Measurements from ENCODE around the gene ZNF189. TPM values are rescaled to one million over a fixed set of nuclear protein-coding genes. Genes with fewer than 3 reads are reported as not detected.

Gene ZNF189
- polyA plus RNA-seq, 1 donor (not counting 4 experiments of a cell fraction or from before 2014, with no cell fraction given): 8.7 TPM

GRCh38 chr9:101417977-101418376 lies 19.3 kb downstream of the ZNF189 start:
- no peak for FAIRE-seq
- Histone ChIP-seq H3K9me1 (ENCODE audit: control insufficient read depth, extremely low read depth, insufficient read depth, low read length) (no peaks in the 10 kb centered on the region), H2AFZ (ENCODE audit: control insufficient read depth, low read length) (no peak overlapping the region), H3K9me3 (ENCODE audit: control insufficient read depth, low read depth, low read length) (no peaks in the 10 kb centered on the region), H3K79me2 (ENCODE audit: control insufficient read depth, insufficient read depth, low read length) (no peaks in the 10 kb centered on the region), H4K20me1 (ENCODE audit: control insufficient read depth, extremely low read depth, insufficient read depth, low read length) (no peaks in the 10 kb centered on the region), H3K9ac (ENCODE audit: control insufficient read depth, extremely low read depth, insufficient read depth, low read length) (no peak overlapping the region), H3K4me3 (ENCODE audit: control insufficient read depth in 2 of 3, extremely low read depth in 1 of 3, insufficient read depth in 2 of 3, low read depth in 1 of 3, low read length in 3 of 3) (no peak overlapping the region), H3K4me2 (ENCODE audit: control insufficient read depth, extremely low read depth, insufficient read depth, low read depth, low read length) (no peak overlapping the region), H3K36me3 (ENCODE audit: control insufficient read depth in 2 of 2, extremely low read depth in 1 of 2, insufficient read depth in 2 of 2, low read length in 2 of 2) (no peaks in the 10 kb centered on the region), H3K27me3 (ENCODE audit: control insufficient read depth, extremely low read depth, insufficient read depth, low read length) (no peaks in the 10 kb centered on the region), H3K4me1 (ENCODE audit: control insufficient read depth, extremely low read depth, insufficient read depth, low read length) (no peaks in the 10 kb centered on the region), H3K27ac (ENCODE audit: control insufficient read depth, insufficient read depth, low read length) (no peak overlapping the region)
- TF ChIP-seq EZH2 (IDR thresholded peaks at IDR 0.05; ENCODE audit: low read length) (no peak), CTCF (optimal IDR thresholded peaks at IDR 0.05 in 1 of 3, IDR thresholded peaks at IDR 0.05 in 1 of 3, conservative IDR thresholded peaks at IDR 0.05 in 1 of 3; ENCODE audit: extremely low read depth in 1 of 3, insufficient read depth in 2 of 3, low read length in 3 of 3) (no peak)
- dilution Hi-C loops (cut with MboI; ENCODE audit: extremely low pct_ligation_motif_present, low sequenced_read_pairs): no loop called here
- no peak for DNase-seq (ENCODE audit: low read depth, low spot score)

GRCh38 chr9:101418518-101419430 lies 20.1 kb downstream of the ZNF189 start:
- Histone ChIP-seq H3K4me1 (ENCODE audit: control insufficient read depth, extremely low read depth, insufficient read depth, low read length) (no peaks in the 10 kb centered on the region), H3K27ac (ENCODE audit: control insufficient read depth, insufficient read depth, low read length) (no peak overlapping the region), H4K20me1 (ENCODE audit: control insufficient read depth, extremely low read depth, insufficient read depth, low read length) (no peaks in the 10 kb centered on the region), H3K9me3 (ENCODE audit: control insufficient read depth, low read depth, low read length) (no peaks in the 10 kb centered on the region), H3K4me3 (ENCODE audit: control insufficient read depth in 2 of 3, extremely low read depth in 1 of 3, insufficient read depth in 2 of 3, low read depth in 1 of 3, low read length in 3 of 3) (no peak overlapping the region), H3K4me2 (ENCODE audit: control insufficient read depth, extremely low read depth, insufficient read depth, low read depth, low read length) (no peak overlapping the region), H2AFZ (ENCODE audit: control insufficient read depth, low read length) (no peak overlapping the region), H3K9me1 (ENCODE audit: control insufficient read depth, extremely low read depth, insufficient read depth, low read length) (no peaks in the 10 kb centered on the region), H3K36me3 (ENCODE audit: control insufficient read depth in 2 of 2, extremely low read depth in 1 of 2, insufficient read depth in 2 of 2, low read length in 2 of 2) (no peaks in the 10 kb centered on the region), H3K79me2 (ENCODE audit: control insufficient read depth, insufficient read depth, low read length) (no peaks in the 10 kb centered on the region), H3K9ac (ENCODE audit: control insufficient read depth, extremely low read depth, insufficient read depth, low read length) (no peak overlapping the region), H3K27me3 (ENCODE audit: control insufficient read depth, extremely low read depth, insufficient read depth, low read length) (no peaks in the 10 kb centered on the region)
- no peak for DNase-seq (ENCODE audit: low read depth, low spot score)
- no peak for FAIRE-seq
- dilution Hi-C loops (cut with MboI; ENCODE audit: extremely low pct_ligation_motif_present, low sequenced_read_pairs): no loop called here
- no peak for TF ChIP-seq CTCF (optimal IDR thresholded peaks at IDR 0.05 in 1 of 3, IDR thresholded peaks at IDR 0.05 in 1 of 3, conservative IDR thresholded peaks at IDR 0.05 in 1 of 3; ENCODE audit: extremely low read depth in 1 of 3, insufficient read depth in 2 of 3, low read length in 3 of 3)
- TF ChIP-seq EZH2 (IDR thresholded peaks at IDR 0.05; ENCODE audit: low read length): no peak
